GM12872 (cell line): ENCODE data around the gene MED23.

Source experiments
- CTCF ChIP-seq: IDR thresholded peaks from 3 replicates; pipeline ENCODE4 v1.5.1; 2011; ENCODE audit warnings: low read depth, mild to moderate bottlenecking, low read length, moderate library complexity; ENCODE audit not compliant: insufficient read depth

Gene MED23

DNA sequence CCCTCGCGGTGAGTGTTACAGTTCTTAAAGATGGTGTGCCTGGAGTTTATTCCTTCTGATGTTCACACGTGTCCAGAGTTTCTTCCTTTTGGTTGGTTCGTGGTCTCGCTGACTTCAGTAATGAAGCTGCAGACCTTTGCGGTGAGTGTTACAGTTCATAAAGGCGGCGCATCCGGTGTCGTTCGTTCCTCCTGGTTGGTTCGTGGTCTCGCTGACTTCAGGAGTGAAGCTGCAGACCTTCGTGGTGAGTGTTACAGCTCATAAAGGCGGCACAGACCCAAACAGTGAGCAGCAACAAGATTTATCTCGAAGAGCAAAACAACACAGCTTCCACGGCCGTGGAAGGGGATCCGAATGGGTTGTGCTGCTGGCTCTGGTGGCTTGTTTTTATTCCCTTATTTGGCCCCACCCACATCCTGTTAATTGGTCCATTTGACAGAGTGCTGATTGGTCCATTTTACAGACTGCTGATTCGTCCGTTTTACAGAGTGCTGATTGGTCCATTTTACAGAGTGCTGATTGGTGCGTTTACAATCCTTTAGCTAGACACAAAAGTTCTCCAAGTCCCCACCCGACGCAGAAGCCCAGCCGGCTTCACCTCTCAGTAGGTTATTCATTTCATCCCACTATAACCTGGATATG is 103.2 kb downstream of the MED23 start:
- TF ChIP-seq CTCF: no peak

DNA sequence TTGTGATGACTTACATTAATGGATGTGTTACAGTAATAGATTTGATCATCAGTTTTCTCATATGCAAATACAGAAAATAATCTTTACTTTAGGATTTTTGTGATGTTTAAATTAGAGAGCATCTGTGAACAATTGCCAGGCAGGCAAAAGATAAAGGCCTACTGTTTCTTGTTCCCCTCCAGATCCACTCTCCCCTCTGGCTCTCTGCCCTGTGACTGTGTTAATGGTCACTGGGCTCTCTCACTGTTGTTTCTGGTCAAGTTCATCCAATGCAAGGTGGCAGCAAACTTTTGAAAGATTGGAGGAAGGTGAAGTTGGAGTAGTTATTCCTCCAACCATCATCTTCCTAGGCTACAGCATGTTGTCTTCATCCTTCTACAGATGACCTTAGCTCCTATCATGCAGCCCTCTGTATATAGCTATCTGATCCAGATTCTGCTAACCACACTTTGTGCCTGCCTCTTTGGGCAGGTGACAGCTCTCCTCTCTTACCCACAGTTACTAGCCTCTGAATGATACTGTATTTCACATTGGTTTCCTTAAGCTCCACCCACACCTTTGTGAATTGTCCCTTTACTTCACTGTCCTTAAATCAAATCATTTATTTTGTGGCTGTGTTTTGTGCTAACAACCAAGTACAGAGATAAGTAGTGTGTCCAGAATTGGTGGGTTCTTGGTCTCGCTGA is 103.9 kb downstream of the MED23 start:
- TF ChIP-seq CTCF: no peak
